IPS DF 6.9 (cell line): Measurements from ENCODE around the gene BAMBI.

Experiments
- DNase-seq: peaks from one replicate; pipeline ENCODE4 v3.0.0-alpha.2; 2013; ENCODE audit warnings: low read depth, low spot score
- H3K27ac ChIP-seq: one replicate; pipeline ENCODE4 v1.5.1; 2013; ENCODE audit warnings: low read length, control low read depth
- H3K27me3 ChIP-seq: 2 replicates; pipeline ENCODE4 v1.6.1; 2013; ENCODE audit warnings: mild to moderate bottlenecking, low read length; ENCODE audit not compliant: control insufficient read depth, insufficient read depth
- H3K36me3 ChIP-seq: 2 replicates; pipeline ENCODE4 v1.6.1; 2013; ENCODE audit warnings: low read length; ENCODE audit not compliant: control insufficient read depth, insufficient read depth
- H3K4me1 ChIP-seq: 2 replicates; pipeline ENCODE4 v1.6.1; 2013; ENCODE audit warnings: low read length; ENCODE audit not compliant: control insufficient read depth, insufficient read depth
- H3K4me3 ChIP-seq: 2 replicates; pipeline ENCODE4 v1.5.1; 2013; ENCODE audit warnings: mild to moderate bottlenecking, low read length
- H3K9me3 ChIP-seq: 2 replicates; pipeline ENCODE4 v1.6.1; 2013; ENCODE audit warnings: low read length, inconsistent platforms; ENCODE audit not compliant: control insufficient read depth, insufficient read depth
- WGBS: extraction: QIAGEN DNeasy Blood & Tissue Kit; methylation state at CpG from one replicate; pipeline ENCODE4 v1.1.7; 2013; ENCODE audit warnings: mixed read lengths, missing lambda C conversion rate; ENCODE audit not compliant: insufficient read length, insufficient coverage; 5-methylcytosine and 5-hydroxymethylcytosine counted together

Gene BAMBI

DNA sequence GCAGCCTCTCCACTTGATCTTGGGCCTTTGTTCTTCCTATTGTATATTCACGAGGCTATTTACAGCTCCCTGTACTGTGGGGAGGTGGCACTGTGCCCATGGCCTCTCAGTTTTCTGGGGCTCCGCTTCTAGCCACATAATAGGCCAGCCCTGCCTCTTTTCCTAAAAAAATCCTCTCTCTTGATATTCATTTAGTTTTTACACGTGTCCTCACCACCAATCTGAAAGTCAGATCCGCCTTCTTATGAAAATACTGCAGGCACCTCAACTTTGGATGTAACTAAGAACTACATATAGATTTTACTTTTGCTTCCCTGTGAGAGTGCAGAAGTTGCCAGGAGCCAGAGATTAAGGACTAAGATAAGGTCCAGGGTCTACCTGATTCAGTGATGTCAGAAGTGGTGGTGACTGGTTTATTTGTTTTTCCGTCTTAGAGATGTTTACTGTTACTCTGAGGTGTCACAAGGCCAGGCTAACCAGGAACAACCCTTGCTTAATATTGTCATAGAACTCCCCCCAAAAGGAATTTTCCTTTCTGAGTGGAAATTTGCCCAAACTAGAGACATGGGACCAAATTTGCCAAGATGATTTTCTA lies 7.8 kb downstream of the BAMBI start:
- H3K36me3 ChIP-seq: peaks cover 8% of the 10 kb centered on the region; the same call in 1 of the 2 replicates
- H3K27me3 ChIP-seq: no peaks in the 10 kb centered on the region
- no peaks in the 10 kb centered on the region for H3K9me3 ChIP-seq
- H3K4me1 ChIP-seq: peaks cover 3% of the 10 kb centered on the region
- H3K4me3 ChIP-seq: no peak overlapping the region
- no peak overlapping the region for H3K27ac ChIP-seq
- no CpG with 5 or more reads among the region's 5 CpGs for WGBS
- no peak for DNase-seq

GRCh38 chr10:28685717-28686116 lies 8.4 kb downstream of the BAMBI start:
- H3K27ac ChIP-seq: no peak overlapping the region
- no peak for DNase-seq
- no CpG with 5 or more reads among the region's 5 CpGs for WGBS

GRCh38 chr10:28686835-28687682 lies 9.7 kb downstream of the BAMBI start:
- Histone ChIP-seq H3K9me3 (no peaks in the 10 kb centered on the region), H3K27me3 (no peaks in the 10 kb centered on the region), H3K27ac (peak overlapping the region; percentile 48), H3K36me3 (peaks cover 5% of the 10 kb centered on the region; the same call in 1 of the 2 replicates), H3K4me1 (peaks cover 1% of the 10 kb centered on the region; the same call in 1 of the 2 replicates), H3K4me3 (no peak overlapping the region)
- no CpG with 5 or more reads among the region's 4 CpGs for WGBS
- no peak for DNase-seq

More at GRCh38 chr10:28685717-28686116, 8.4 kb downstream of the BAMBI start:
- Histone ChIP-seq H3K27me3 (no peaks in the 10 kb centered on the region), H3K36me3 (peaks cover 8% of the 10 kb centered on the region; the same call in 1 of the 2 replicates), H3K4me3 (no peak overlapping the region), H3K9me3 (no peaks in the 10 kb centered on the region), H3K4me1 (peaks cover 3% of the 10 kb centered on the region)

- no peak overlapping the region for H3K4me3 ChIP-seq
- no peak for DNase-seq
- no CpG with 5 or more reads among the region's 3 CpGs for WGBS
- no peak overlapping the region for H3K27ac ChIP-seq
- no peaks in the 10 kb centered on the region for H3K9me3 ChIP-seq
- peaks cover 3% of the 10 kb centered on the region; the same call in 1 of the 2 replicates for H3K36me3 ChIP-seq
- peaks cover 1% of the 10 kb centered on the region; the same call in 1 of the 2 replicates for H3K4me1 ChIP-seq
- no peaks in the 10 kb centered on the region for H3K27me3 ChIP-seq
Observed at GRCh38 chr10:28687683-28688001, 10.3 kb downstream of the BAMBI start.

DNA sequence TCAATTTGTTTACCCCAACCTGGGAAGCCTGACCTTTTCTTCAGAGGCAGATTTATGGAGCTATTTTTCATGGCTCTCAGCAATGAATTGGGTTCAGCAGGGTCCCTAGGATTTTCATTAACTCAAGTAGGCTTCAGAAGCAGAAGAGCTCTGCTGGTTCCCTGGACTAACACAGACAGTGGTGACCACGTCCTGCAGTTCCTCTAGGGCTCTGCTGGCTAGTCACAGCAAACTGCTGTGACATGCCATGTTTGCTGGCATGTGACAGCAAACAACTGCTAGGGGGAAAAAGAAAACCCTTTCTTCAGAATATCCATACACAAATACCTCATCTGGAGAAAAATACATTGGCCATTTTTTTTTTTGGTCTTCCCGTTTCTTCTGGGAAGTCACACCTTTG lies 13.2 kb downstream of the BAMBI start:
- Histone ChIP-seq H3K27me3 (no peaks in the 10 kb centered on the region), H3K27ac (no peak overlapping the region)
- no CpG with 5 or more reads among the region's 2 CpGs for WGBS

DNA sequence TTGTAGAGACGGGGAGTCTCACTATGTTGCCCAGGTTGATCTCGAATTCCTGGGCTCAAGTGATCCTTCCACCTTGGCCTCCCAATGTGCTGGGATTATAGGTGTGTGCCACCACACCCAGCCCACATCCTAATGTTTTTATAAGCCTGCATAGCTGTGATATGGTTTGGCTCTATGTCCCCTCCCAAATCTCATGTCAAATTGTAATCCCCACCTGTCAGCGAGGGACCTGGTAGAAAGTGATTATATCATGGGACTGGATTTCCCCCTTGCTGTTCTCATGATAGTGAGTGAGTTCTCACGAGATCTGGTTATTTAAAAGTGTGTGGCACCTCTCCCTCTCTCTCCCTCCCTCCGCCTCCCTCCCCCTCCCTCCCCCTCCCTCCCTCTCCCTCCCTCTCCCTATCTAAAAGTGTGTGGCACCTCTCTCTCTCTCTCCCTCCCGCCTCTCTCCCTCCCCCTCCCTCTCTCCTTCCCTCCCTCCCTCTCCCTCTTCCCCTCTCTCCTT lies 13.9 kb downstream of the BAMBI start:
- WGBS: no CpG with 5 or more reads among the region's 6 CpGs
- Histone ChIP-seq H3K9me3 (no peaks in the 10 kb centered on the region), H3K27ac (no peak overlapping the region), H3K4me1 (peaks cover 1% of the 10 kb centered on the region; the same call in 1 of the 2 replicates), H3K27me3 (no peaks in the 10 kb centered on the region), H3K4me3 (no peak overlapping the region), H3K36me3 (no peaks in the 10 kb centered on the region)
- DNase-seq: no peak

More for the DNA sequence above, 13.2 kb downstream of the BAMBI start:
- H3K36me3 ChIP-seq: no peaks in the 10 kb centered on the region
- H3K4me1 ChIP-seq: peaks cover 1% of the 10 kb centered on the region; the same call in 1 of the 2 replicates
- no peaks in the 10 kb centered on the region for H3K9me3 ChIP-seq
- no peak for DNase-seq
- H3K4me3 ChIP-seq: no peak overlapping the region

DNA sequence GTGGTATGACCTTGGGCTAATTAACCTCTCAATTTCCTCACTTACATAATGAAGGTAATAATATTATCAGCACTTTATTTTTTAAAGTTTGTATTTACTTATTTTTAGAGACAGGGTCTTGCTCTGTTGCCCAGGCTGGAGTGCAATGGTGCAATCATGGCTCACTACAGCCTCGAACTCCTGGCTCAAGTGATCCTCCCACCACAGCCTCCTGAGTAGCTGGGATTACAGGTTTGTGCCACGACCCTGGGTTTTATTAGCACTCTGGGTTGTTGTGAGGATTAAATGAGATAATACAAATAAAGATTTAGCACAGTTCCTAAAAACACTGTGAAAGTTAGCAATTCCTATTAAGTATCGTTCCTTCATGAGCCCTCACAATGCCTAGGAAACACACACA lies 14.7 kb downstream of the BAMBI start:
- peaks cover 1% of the 10 kb centered on the region; the same call in 1 of the 2 replicates for H3K4me1 ChIP-seq
- H3K36me3 ChIP-seq: no peaks in the 10 kb centered on the region
- WGBS: no CpG with 5 or more reads among the region's 3 CpGs
- no peak overlapping the region for H3K4me3 ChIP-seq
- H3K27ac ChIP-seq: no peak overlapping the region
- no peaks in the 10 kb centered on the region for H3K27me3 ChIP-seq
- DNase-seq: no peak
- H3K9me3 ChIP-seq: no peaks in the 10 kb centered on the region

DNA sequence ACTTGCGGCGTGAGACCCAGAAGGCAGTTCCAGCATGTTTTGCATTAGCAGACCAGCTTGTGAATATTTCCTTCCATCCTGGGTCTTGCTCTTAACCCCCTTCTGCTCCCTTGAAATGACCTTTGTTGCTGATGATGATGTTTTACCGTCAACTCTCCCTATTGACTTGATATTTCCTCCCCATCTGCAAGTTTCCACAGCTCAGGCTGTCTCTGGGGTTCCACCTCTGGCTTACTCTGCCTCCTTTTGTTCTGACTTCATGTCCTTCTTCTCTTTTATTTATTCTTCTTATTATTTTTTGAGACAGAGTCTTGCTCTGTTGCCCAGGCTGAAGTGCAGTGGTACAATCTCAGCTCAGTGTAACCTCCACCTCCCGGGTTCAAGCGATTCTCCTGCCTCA lies 17.2 kb downstream of the BAMBI start:
- H3K4me3 ChIP-seq: no peak overlapping the region
- no peaks in the 10 kb centered on the region for H3K27me3 ChIP-seq
- no peak overlapping the region for H3K27ac ChIP-seq
- no peak for DNase-seq
- WGBS: no CpG with 5 or more reads among the region's 5 CpGs
- H3K36me3 ChIP-seq: no peaks in the 10 kb centered on the region
- H3K4me1 ChIP-seq: no peaks in the 10 kb centered on the region; the same call in 1 of the 2 replicates
- H3K9me3 ChIP-seq: no peaks in the 10 kb centered on the region

DNA sequence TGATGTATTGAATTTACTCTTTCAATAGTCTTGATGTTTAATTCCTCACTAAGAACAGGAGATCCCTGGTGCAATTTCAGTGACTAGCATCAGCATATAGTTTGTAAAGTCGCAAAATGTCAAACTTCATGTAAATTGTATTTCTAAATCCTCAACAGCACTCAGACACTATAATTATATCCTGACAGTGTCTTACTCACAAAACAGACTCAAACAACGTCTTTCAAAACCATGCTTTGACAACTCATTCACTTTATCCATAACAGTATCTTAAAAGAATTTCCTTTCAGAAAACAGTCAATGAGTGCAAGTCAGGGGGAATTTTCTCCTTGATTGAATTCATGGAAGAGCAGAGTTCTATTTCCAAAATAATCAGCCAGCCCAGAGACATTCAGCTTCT lies 20.8 kb downstream of the BAMBI start:
- H3K4me1 ChIP-seq: no peaks in the 10 kb centered on the region
- no peaks in the 10 kb centered on the region for H3K36me3 ChIP-seq
- WGBS: no CpG with 5 or more reads among the region's 2 CpGs
- no peak overlapping the region for H3K4me3 ChIP-seq
- H3K9me3 ChIP-seq: no peaks in the 10 kb centered on the region
- no peak for DNase-seq
- H3K27ac ChIP-seq: no peak overlapping the region
- H3K27me3 ChIP-seq: no peaks in the 10 kb centered on the region

GRCh38 chr10:28704464-28705161 lies 27.3 kb downstream of the BAMBI start:
- no peaks in the 10 kb centered on the region for H3K4me1 ChIP-seq
- H3K36me3 ChIP-seq: no peaks in the 10 kb centered on the region
- H3K9me3 ChIP-seq: no peaks in the 10 kb centered on the region
- WGBS: no CpG with 5 or more reads among the region's 12 CpGs
- DNase-seq: no peak
- no peaks in the 10 kb centered on the region for H3K27me3 ChIP-seq
- no peak overlapping the region for H3K4me3 ChIP-seq
- no peak overlapping the region for H3K27ac ChIP-seq
